Psoas muscle (tissue), 8 donors: ENCODE measurements around the gene EEF1AKMT4. TPM values are rescaled to one million over a fixed set of nuclear protein-coding genes. Genes with fewer than 3 reads are reported as not detected.
A peak's percentile ranks its signal among the peaks of the same experiment; 100 is the strongest.

Source experiments
- ATAC-seq, 4 donors: fragments of 200-7000 bp; cut with Tn5 transposase; one replicate each; pipeline ENCODE4 v1.9.1; 2020; ENCODE audit warnings: moderate library complexity in 3 of 4, mild to moderate bottlenecking in 2 of 4
- DNase-seq, 2 donors: peaks; one replicate each; pipeline ENCODE4 v3.0.0-alpha.2; 2020
- H3K27ac ChIP-seq: fragments of 200-600 bp; one replicate; pipeline ENCODE4 v1.8.0; 2022
- H3K27me3 ChIP-seq, 3 donors: fragments of 200-600 bp in 1 of 3; one replicate each; pipeline versions ENCODE4 v1.6.1 to v1.8.0; 2013 to 2022; ENCODE audit warnings: low read length in 2 of 3, mild to moderate bottlenecking in 2 of 3, moderate library complexity in 1 of 3; ENCODE audit not compliant: insufficient read depth in 3 of 3
- H3K36me3 ChIP-seq, 2 donors: fragments of 200-600 bp in 1 of 2; one replicate each; pipeline versions ENCODE4 v1.6.1 to v1.8.0; 2013 to 2022; ENCODE audit warnings: low read depth in 1 of 2, mild to moderate bottlenecking in 1 of 2, moderate library complexity in 1 of 2; ENCODE audit not compliant: insufficient read depth in 1 of 2
- H3K4me1 ChIP-seq: fragments of 200-600 bp; one replicate; pipeline ENCODE4 v1.8.0; 2022
- H3K4me3 ChIP-seq: fragments of 200-600 bp; one replicate; pipeline ENCODE4 v1.8.0; 2022; ENCODE audit warnings: mild to moderate bottlenecking
- H3K9me3 ChIP-seq: fragments of 200-600 bp; one replicate; pipeline ENCODE4 v1.8.0; 2022
- WGBS, 3 donors: extraction: QIAGEN DNeasy Blood & Tissue Kit; methylation state at CpG; one replicate each; pipeline versions ENCODE4 v1.1.6 to v1.1.7; 2013; 5-methylcytosine and 5-hydroxymethylcytosine counted together
- intact Hi-C, 2 donors: fragments of 100-400 bp; cut with DNase I; formaldehyde crosslinking; loops; one replicate each; pipeline versions ENCODE4 v1.11.0 to v1.14.2; 2022
- polyA plus RNA-seq, 3 donors: library from polyadenylated mRNA; stranded (reverse); fragments of 200-250 nt; gene quantifications; one replicate each; pipeline ENCODE4 v1.2.3, GENCODE V29; 2013
- total RNA-seq, 4 donors: library from RNA; stranded (reverse); fragmentation: NEBNext Ultra II Directional in 2 of 4; extraction: Animal tissue kit (Norgen Biotek cat#: 25700) in 2 of 4; gene quantifications; one replicate each; pipeline versions ENCODE4 v1.2.1 to v1.2.4, GENCODE V29; 2021 to 2023
- TF ChIP-seq, protein P1 (sequence below): fragments of 200-600 bp; IDR thresholded peaks from one replicate; pipeline ENCODE4 v1.8.0; 2022; ENCODE audit warnings: antibody characterized with exemption
- donor health status: healthy with polysubstance abuse.
- donor health status: DM: no; HTN: no; CAD: no; lungs with moderate emphysema.
- donor health status: Bipolar disorder and iron deficiency.
- donor health status: healthy.
- donor health status: DM: yes; HTN: yes; CAD: no.
- donor health status: DM: no; HTN: no; CAD: no.
- donor health status: DM: no; HTN: no; CAD: no.
- donor health status: DM: yes; HTN: yes; CAD: no.

EEF1AKMT4 gene
- total and polyA plus RNA-seq, 7 donors, result 1.8 to 25.5 (median 8.2) TPM

DNA sequence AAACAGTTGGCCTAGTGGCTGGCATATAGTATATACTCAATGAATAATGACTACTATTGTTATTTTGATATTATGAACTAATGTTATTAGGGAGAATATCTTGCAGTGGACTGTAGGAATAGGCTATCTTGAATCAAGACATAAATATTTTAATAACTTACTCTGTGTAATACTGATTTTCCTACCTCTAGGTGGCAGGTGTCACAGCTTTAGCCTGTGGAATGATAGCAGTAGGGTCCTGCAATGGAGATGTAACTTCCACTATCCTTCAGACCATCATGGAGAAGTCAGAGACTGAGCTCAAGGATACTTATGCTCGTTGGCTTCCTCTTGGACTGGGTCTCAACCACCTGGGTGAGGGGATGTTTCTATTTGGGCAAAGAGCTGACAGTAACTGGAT, 56.1 kb downstream of the EEF1AKMT4 start:
- WGBS, 3 donors, result 21 to 73% (median 31%) methylated on average over 1 of the region's 1 CpG

GRCh38 chr3:184306341-184306972, 57.0 kb downstream of the EEF1AKMT4 start:
- Histone ChIP-seq H3K4me3 (no peak overlapping the region), H3K4me1 (peaks cover 4% of the 10 kb centered on the region), H3K27ac (no peak overlapping the region), H3K27me3 (no peaks in the 10 kb centered on the region), H3K36me3 (peaks cover 32 to 85% of the 10 kb centered on the region in 2 donors), H3K9me3 (no peaks in the 10 kb centered on the region)
- ATAC-seq (no peak), DNase-seq (no peak)
- WGBS, 3 donors, result 91 to 92% (median 92%) methylated on average over 4 of the region's 4 CpGs
- intact Hi-C loops, result no loop called here
- TF ChIP-seq, protein P1, sequence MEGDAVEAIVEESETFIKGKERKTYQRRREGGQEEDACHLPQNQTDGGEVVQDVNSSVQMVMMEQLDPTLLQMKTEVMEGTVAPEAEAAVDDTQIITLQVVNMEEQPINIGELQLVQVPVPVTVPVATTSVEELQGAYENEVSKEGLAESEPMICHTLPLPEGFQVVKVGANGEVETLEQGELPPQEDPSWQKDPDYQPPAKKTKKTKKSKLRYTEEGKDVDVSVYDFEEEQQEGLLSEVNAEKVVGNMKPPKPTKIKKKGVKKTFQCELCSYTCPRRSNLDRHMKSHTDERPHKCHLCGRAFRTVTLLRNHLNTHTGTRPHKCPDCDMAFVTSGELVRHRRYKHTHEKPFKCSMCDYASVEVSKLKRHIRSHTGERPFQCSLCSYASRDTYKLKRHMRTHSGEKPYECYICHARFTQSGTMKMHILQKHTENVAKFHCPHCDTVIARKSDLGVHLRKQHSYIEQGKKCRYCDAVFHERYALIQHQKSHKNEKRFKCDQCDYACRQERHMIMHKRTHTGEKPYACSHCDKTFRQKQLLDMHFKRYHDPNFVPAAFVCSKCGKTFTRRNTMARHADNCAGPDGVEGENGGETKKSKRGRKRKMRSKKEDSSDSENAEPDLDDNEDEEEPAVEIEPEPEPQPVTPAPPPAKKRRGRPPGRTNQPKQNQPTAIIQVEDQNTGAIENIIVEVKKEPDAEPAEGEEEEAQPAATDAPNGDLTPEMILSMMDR, result no peak

More for the DNA sequence above, 56.1 kb downstream of the EEF1AKMT4 start:
- H3K9me3 ChIP-seq, result no peaks in the 10 kb centered on the region
- H3K27ac ChIP-seq, result no peak overlapping the region
- TF ChIP-seq, protein P1, result peak; percentile 37
- intact Hi-C loops, result no loop called here
- DNase-seq, result no peak
- H3K36me3 ChIP-seq, result peaks cover 36 to 94% of the 10 kb centered on the region in 2 donors
- H3K27me3 ChIP-seq, result no peaks in the 10 kb centered on the region
- H3K4me1 ChIP-seq, result peaks cover 12% of the 10 kb centered on the region
- no peak overlapping the region for H3K4me3 ChIP-seq
- peak; percentile 13 to 59 (median 36) for ATAC-seq

DNA sequence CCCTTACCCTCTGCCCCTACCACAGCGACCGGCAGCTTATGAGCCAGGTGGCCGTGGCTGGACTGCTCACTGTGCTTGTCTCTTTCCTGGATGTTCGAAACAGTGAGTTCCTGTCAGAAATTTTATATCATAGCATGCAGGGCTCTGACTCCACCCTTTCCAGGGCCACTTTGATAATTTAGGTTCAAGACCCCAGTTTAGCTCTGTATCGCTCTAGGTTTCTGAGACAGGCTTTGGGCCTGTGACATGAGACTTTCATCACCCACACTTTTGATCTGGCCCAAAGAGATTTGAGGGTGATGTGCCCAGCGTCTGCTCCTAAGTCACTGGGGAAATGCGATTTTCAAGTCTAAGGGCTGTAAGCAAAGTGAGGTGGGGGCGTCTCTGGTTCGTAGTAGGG, 58.4 kb downstream of the EEF1AKMT4 start:
- Histone ChIP-seq H3K27ac (no peak overlapping the region), H3K4me3 (no peak overlapping the region), H3K36me3 (peaks cover 25 to 70% of the 10 kb centered on the region in 2 donors), H3K4me1 (no peaks in the 10 kb centered on the region), H3K27me3 (no peaks in the 10 kb centered on the region), H3K9me3 (no peaks in the 10 kb centered on the region)
- DNase-seq, result no peak
- 91 to 95% (median 94%) methylated on average over 9 of the region's 9 CpGs for WGBS, 3 donors
- intact Hi-C loops, result no loop called here
- ATAC-seq, result no peak
- TF ChIP-seq, protein P1, result no peak

Other genes with a start within 250 kb of the EEF1AKMT4 start
- 10 to 100 TPM; 34.4 to 94.2 (median 55.6) TPM for gene ABCC5, start 231.8 kb upstream of the EEF1AKMT4 start, total RNA-seq
- gene ABCC5, start 231.8 kb upstream of the EEF1AKMT4 start, polyA plus RNA-seq, result 10 to 100 TPM; 24.5 to 70.9 (median 61.1) TPM
- gene HTR3D, start 217.9 kb upstream of the EEF1AKMT4 start, total RNA-seq, result not detected
- not detected for gene HTR3D, start 217.9 kb upstream of the EEF1AKMT4 start, polyA plus RNA-seq
- gene HTR3C, start 196.6 kb upstream of the EEF1AKMT4 start, total RNA-seq, result not detected
- gene HTR3C, start 196.6 kb upstream of the EEF1AKMT4 start, polyA plus RNA-seq, result not detected
- gene HTR3E, start 152.6 kb upstream of the EEF1AKMT4 start, total RNA-seq, result not detected
- gene HTR3E, start 152.6 kb upstream of the EEF1AKMT4 start, polyA plus RNA-seq, result under 1 TPM in 1 of 3 donors, not detected in 2; 0.01 TPM
- 10 to 100 TPM; 44.0 to 55.1 (median 50.0) TPM for gene EIF2B5, start 114.3 kb upstream of the EEF1AKMT4 start, total RNA-seq
- 100 to 1,000 TPM in 1 of 3 donors, 10 to 100 TPM in 2; 61.4 to 101 (median 80.3) TPM for gene EIF2B5, start 114.3 kb upstream of the EEF1AKMT4 start, polyA plus RNA-seq
- gene DVL3, start 94.3 kb upstream of the EEF1AKMT4 start, total RNA-seq, result 10 to 100 TPM; 46.7 to 57.2 (median 47.7) TPM
- gene DVL3, start 94.3 kb upstream of the EEF1AKMT4 start, polyA plus RNA-seq, result 10 to 100 TPM; 32.3 to 57.6 (median 36.1) TPM
- gene AP2M1, start 74.8 kb upstream of the EEF1AKMT4 start, total RNA-seq, result 100 to 1,000 TPM; 157 to 178 (median 165) TPM
- gene AP2M1, start 74.8 kb upstream of the EEF1AKMT4 start, polyA plus RNA-seq, result 100 to 1,000 TPM; 166 to 299 (median 285) TPM
- 10 to 100 TPM; 44.1 to 93.0 (median 72.7) TPM for gene ABCF3, start 63.5 kb upstream of the EEF1AKMT4 start, total RNA-seq
- gene ABCF3, start 63.5 kb upstream of the EEF1AKMT4 start, polyA plus RNA-seq, result 100 to 1,000 TPM in 1 of 3 donors, 10 to 100 TPM in 2; 68.5 to 108 (median 79.3) TPM
- under 1 TPM in 1 of 4 donors, not detected in 3; 0.26 TPM for gene VWA5B2, start 20.1 kb upstream of the EEF1AKMT4 start, total RNA-seq
- under 1 TPM; 0.03 to 0.06 (median 0.04) TPM for gene VWA5B2, start 20.1 kb upstream of the EEF1AKMT4 start, polyA plus RNA-seq
- 10 to 100 TPM; 15.8 to 36.7 (median 28.8) TPM for gene ALG3, start 710 bp upstream of the EEF1AKMT4 start, total RNA-seq
- gene ALG3, start 710 bp upstream of the EEF1AKMT4 start, polyA plus RNA-seq, result 10 to 100 TPM; 37.5 to 93.7 (median 38.3) TPM
- gene CAMK2N2, start 11.9 kb downstream of the EEF1AKMT4 start, total RNA-seq, result not detected
- under 1 TPM in 2 of 3 donors, not detected in 1; 0.01 to 0.52 TPM for gene CAMK2N2, start 11.9 kb downstream of the EEF1AKMT4 start, polyA plus RNA-seq
- not detected for gene ECE2, start 26.4 kb downstream of the EEF1AKMT4 start, total RNA-seq
- gene ECE2, start 26.4 kb downstream of the EEF1AKMT4 start, polyA plus RNA-seq, result not detected
- gene PSMD2, start 49.6 kb downstream of the EEF1AKMT4 start, total RNA-seq, result 100 to 1,000 TPM; 338 to 440 (median 424) TPM
- 100 to 1,000 TPM; 344 to 898 (median 873) TPM for gene PSMD2, start 49.6 kb downstream of the EEF1AKMT4 start, polyA plus RNA-seq
- 100 to 1,000 TPM; 448 to 726 (median 633) TPM for gene EIF4G1, start 64.9 kb downstream of the EEF1AKMT4 start, total RNA-seq
- gene EIF4G1, start 64.9 kb downstream of the EEF1AKMT4 start, polyA plus RNA-seq, result 100 to 1,000 TPM; 395 to 787 (median 628) TPM
- gene FAM131A, start 87.9 kb downstream of the EEF1AKMT4 start, total RNA-seq, result 10 to 100 TPM; 12.6 to 20.3 (median 13.9) TPM
- 10 to 100 TPM; 12.9 to 26.8 (median 20.2) TPM for gene FAM131A, start 87.9 kb downstream of the EEF1AKMT4 start, polyA plus RNA-seq
- gene CLCN2, start 111.9 kb downstream of the EEF1AKMT4 start, total RNA-seq, result 1 to 10 TPM in 3 of 4 donors, under 1 TPM in 1; 0.64 to 2.3 (median 1.4) TPM
- gene CLCN2, start 111.9 kb downstream of the EEF1AKMT4 start, polyA plus RNA-seq, result 1 to 10 TPM; 1.2 to 2.8 (median 2.0) TPM
- gene POLR2H, start 112.0 kb downstream of the EEF1AKMT4 start, total RNA-seq, result 10 to 100 TPM; 21.2 to 33.2 (median 28.6) TPM
- 100 to 1,000 TPM in 1 of 3 donors, 10 to 100 TPM in 2; 41.6 to 117 (median 62.8) TPM for gene POLR2H, start 112.0 kb downstream of the EEF1AKMT4 start, polyA plus RNA-seq
- gene THPO, start 128.5 kb downstream of the EEF1AKMT4 start, total RNA-seq, result 1 to 10 TPM in 2 of 4 donors, under 1 TPM in 2; 0.79 to 3.0 (median 1.3) TPM
- 1 to 10 TPM in 1 of 3 donors, under 1 TPM in 2; 0.49 to 1.2 (median 0.55) TPM for gene THPO, start 128.5 kb downstream of the EEF1AKMT4 start, polyA plus RNA-seq
- gene CHRD, start 130.4 kb downstream of the EEF1AKMT4 start, total RNA-seq, result 10 to 100 TPM in 1 of 4 donors, 1 to 10 TPM in 3; 4.1 to 10.5 (median 6.3) TPM
- gene CHRD, start 130.4 kb downstream of the EEF1AKMT4 start, polyA plus RNA-seq, result 1 to 10 TPM; 2.5 to 5.2 (median 5.1) TPM